GM13976 (cell line): ENCODE measurements around the gene LARP4B.

ENCODE experiments used
- DNase-seq: peaks from one replicate; pipeline ENCODE4 v3.0.0; 2012; ENCODE audit warnings: low spot score
- CTCF ChIP-seq: IDR thresholded peaks from 2 replicates; pipeline ENCODE4 v1.5.1; 2012; ENCODE audit warnings: borderline replicate concordance, mild to moderate bottlenecking; ENCODE audit not compliant: insufficient read depth; ENCODE audit errors: extremely low read depth, missing control alignments, control extremely low read depth
- in situ Hi-C: fragments of 300-500 bp; cut with MboI; formaldehyde crosslinking; loops from one replicate; pipeline ENCODE4 v1.12.0; 2022; ENCODE audit warnings: low sequenced_read_pairs, mixed read lengths, inconsistent platforms; ENCODE audit not compliant: unreplicated experiment

LARP4B gene

GRCh38 chr10:785089-785860 lies 146.2 kb downstream of the LARP4B start:
- DNase-seq: peak; percentile 21
- no peak for TF ChIP-seq CTCF
- in situ Hi-C loops: loop anchor here (25.0 kb wide), 1 partner anchor 273 kb away; no protein-coding TSS in a partner anchor

GRCh38 chr10:784403-785088 lies 147.0 kb downstream of the LARP4B start:
- in situ Hi-C loops: loop anchor here (25.0 kb wide), 1 partner anchor 272 kb away; no protein-coding TSS in a partner anchor
- peak; percentile 36 for DNase-seq
- TF ChIP-seq CTCF: no peak

- in situ Hi-C loops: loop anchor here (25.0 kb wide), 1 partner anchor 271 kb away; no protein-coding TSS in a partner anchor
- DNase-seq: peak; percentile 28
- TF ChIP-seq CTCF: no peak
Observed at GRCh38 chr10:782751-783648, 148.5 kb downstream of the LARP4B start.

- DNase-seq: no peak
- in situ Hi-C loops: loop anchor here (25.0 kb wide), 1 partner anchor 269 kb away; no protein-coding TSS in a partner anchor
- TF ChIP-seq CTCF: no peak
Observed at GRCh38 chr10:780536-781524, 150.7 kb downstream of the LARP4B start.

- in situ Hi-C loops: loop anchor here (25.0 kb wide), 1 partner anchor 266 kb away; no protein-coding TSS in a partner anchor
- no peak for TF ChIP-seq CTCF
Observed at GRCh38 chr10:778626-779330, 152.7 kb downstream of the LARP4B start.

More at GRCh38 chr10:778626-779330, 152.7 kb downstream of the LARP4B start:
- DNase-seq: peak; percentile 22
